T-helper 9 cell (primary cell): Measurements from ENCODE around the gene MAFG.

Experiments used
- DNase-seq: peaks from one replicate; pipeline ENCODE4 v3.0.0-alpha.2; 2020

The MAFG gene

DNA sequence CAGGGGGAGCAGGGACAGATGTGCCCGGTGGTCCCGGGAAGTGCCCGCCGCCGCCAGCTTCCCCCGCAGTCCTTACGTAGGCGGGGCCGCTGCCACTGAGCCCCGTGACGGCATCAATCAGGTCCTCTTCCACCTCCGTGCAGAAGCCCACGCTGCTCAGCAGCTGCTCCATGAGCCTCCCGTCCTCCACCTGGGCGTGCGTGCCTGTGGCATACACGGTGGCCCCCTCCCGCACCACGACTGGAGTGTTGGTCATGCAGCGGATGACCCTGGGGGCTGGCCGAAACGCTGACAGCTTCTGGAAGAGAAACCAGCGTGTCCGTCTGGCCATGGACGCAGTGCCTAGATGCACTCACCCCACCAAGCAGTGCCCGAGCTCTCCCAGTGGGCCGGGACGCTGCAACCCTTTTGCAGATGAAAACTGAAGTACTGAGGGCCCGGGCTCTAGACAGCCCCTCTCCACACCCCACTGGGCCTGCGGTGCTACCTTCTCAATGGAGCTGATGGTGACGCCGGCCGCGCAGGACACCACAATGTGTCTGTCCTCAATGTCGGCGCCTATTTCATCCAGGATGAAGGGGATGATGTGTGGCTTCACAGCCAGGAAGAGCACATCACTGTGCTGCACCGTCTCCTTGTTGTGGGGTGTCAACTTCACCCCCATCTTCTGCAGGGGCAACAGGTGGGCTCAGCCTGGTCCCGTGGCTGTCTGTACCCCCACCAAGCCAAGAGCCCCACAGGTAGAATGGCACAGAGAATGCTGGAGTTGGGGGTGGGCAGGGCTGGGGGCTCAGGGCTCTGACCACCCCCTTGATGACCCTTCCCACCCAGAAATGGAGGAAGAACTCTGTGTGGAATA lies 7.5 kb upstream of the MAFG start:
- DNase-seq, result no peak

DNA sequence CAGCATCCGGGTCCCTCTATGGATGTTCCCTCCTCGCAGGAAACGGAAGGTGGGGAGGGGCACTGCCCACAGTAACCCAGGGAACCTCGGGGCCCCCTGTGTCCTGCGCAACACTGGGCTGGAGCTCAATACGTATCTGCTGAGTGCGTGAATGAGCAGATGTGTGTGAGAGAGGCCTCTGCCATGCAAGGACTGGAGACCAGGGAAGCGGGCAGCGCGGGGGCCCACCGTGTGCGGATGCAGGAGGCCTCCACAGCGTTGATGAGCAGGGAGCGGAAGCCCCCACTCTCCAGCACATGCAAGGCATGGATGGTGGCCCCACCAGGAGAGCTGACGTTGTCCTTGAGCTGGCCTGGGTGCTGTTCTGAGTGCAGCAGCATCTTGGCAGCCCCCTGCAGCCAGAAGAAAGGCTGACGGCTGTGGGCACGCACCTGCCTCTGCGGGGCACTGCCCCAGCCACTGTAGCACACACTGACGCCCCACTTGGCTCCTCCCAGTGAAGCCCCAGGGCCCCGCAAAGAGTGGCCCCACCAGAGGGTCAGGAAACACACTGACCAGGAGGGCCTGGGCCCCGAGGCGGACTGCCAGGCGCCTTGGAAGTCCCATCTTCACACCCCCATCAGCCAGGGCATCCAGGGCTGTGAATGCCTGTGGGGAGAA lies 6.7 kb upstream of the MAFG start:
- no peak for DNase-seq

DNA sequence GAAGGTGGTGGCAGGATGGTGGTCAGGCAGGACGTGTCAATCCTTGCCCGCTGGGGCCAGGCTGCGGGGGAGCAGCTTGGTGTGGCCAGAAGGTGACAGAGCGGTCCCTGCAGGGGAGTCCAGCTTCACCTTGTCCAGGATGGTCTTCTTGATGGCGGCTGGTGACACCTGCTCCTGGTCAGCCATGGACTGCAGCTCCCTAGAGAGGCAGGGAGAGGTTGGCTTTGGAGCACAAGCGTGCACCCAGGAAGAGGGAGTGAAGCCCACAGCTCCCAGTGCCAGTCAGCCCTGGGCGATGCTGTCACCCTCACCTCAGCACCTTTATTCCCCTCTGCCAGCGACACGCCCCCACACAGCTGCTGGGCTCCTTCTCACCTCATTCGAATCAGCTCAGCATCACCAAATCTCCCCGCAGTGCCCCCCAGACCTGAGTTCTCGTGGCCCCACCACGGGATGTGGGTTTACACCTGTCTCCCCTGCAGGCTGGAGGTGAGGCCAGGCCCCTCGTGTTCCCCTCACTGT lies 5.7 kb upstream of the MAFG start:
- DNase-seq, result no peak

DNA sequence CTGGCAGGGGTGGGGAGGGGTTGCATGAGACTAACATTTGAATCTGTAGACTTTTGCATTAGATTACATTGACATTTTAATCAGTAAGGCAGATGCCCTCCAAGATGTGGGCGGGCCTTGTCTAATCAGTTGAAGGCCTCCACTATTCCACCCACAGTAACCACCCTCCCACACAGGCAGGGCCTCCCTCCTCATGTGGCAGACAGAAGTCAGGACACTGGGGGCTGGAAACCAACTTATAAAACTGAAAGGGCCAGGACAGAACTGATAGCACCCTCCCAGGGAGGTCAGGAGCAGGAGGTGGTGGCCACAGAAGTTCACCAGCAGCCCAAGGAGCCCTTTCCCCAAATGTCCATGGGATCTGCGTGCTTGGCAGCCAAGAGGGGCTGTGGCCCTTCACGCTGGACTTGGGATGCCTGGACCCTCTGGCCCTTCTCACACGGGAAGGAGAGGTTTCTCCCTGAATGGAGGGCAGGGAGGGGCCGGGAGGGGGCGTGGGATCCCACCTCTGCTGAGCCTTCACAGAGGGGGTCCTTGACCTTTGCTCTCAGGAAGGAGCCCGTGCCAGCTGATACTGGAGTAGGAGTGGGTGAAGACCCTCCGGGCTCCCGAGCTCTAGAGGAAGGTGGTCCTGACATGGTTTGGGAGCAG lies 4.9 kb upstream of the MAFG start:
- DNase-seq, result no peak

DNA sequence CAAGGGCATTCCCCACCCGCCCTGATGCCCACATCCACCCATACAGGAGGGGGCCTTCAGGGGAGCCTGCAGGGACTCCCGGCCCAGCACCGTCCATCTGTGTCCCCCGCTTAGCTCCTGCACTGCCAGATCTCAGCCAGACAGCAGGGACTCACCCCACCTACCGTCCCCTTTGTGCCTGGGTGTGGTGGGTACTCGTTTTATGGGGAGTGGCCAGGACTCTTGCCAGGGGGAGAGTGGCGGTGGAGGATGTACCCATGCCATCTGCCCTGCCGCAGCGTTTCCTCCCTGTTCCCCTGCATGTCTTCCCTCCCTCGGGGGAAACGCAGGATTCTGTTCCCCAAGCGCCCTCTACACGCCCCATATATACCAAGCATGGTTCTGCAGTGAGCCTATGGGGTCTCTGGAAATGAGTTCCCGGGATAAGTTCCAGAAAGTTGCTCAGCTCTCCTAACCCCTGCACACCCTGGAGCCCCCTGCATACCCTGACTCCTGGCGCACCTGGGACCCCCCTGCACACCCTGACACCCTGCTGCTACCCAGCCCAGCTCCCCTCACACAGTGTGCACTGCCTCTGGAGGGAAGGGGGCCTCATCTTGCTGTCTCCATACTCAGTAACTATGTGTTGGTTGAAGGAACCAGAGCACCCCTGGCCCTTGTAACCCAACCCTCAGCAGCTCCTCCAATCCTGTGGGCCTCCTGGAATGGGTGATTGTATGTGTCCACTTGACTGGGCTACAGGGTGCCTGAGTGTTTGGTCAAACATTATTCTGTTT lies 4.2 kb upstream of the MAFG start:
- no peak for DNase-seq

DNA sequence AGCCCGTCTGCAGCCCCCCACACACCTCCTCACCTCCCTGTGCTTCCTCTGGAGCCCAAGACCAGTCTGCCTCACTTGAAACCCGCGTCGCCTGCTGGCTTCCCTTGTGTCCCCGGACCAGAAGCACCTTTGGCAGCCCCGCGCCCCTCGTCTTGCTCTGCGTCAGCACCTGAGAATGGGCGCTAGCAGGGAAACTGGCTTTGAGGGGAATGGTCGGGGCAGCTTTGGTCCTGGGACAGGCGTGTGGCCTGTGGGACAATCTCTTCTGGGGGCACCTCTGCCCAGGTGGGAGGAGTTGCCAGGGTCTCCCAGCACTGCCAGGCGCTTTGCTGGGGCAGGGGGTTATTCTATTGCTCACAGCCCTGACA lies 3.6 kb upstream of the MAFG start:
- DNase-seq, result no peak

DNA sequence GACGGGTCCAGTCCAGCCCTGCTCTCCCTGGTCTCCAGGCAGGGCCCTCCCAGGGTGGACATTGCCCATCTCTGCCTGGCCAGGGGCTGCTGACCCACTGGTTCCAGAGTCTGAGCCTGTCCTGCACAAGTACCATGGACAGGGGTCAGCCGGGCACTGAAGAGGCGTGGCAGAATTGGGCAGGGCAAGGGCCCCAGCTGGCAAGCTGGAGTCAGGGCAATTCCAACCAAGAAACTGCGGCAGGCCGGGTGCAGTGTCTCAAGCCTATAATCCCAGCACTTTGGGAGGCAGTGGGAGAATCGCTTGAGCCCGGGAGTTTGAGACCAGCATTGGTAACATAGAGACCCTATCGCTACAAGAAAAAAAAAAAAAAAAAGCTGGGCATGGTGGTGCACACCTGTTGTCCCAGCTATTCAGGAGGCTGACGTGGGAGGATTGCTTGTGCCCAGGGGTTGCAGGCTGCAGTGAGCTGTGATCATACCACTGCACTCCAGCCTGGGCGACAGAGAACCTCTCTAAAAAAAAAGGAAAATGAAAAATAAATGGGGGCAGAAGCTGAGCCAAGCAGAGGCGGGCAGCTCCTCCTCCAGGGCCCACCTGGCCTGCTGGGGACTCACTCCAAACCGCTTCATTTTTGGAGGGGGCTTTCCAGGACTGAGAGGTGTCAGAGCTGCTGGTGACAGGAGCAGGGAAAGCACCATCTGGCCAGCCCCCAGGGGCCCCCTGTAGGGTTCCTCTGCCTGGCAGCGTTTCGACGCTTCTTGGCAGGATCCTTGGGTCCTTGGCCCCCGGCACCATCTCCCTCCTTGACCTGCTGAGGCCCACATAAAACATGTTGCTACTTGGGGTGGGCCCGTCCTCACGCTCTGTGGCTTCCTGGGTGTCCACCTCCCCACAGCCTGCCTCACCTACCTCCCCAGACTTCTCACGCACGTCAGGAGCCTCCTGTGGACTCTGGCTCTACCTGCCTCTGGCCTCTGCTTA lies 2.9 kb upstream of the MAFG start:
- no peak for DNase-seq

DNA sequence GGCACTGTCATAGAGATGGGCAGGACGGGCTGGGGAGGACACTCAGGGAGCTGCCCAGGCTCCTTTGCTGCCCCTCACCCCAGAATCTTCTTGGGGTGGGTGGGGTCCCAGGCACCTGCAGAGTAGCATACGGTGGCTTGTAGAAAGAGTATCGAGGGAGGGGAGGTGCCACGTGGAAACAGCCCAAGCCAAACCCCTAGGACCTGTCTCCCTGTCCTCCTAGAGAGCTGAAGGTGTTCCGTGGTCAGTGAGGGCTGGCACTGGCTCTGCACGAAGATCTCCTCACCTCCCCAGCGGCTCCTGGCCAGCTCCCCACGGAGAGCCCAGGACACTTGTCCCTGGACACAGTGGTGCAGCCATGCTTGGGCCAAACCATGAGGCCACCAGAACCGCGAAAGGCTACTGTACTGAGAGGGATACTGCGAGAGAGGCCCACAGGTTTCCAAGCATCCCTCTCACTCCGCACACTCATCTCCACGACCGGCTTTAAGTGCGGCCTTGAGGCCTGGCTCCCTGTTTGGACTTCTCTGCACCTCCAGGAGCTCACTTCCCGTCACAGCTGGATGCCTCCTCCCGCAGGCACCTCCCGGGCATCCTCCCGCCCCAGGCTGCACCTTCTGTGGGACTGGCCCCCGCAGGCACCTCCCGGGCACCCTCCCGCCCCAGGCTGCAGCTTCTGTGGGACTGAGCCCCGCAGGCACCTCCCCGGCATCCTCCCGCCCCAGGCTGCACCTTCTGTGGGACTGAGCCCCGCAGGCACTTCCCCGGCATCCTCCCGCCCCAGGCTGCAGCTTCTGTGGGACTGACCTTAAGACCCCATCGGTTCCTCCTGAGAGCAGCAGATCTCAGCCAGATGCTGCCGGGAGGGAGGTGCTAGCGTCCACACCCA lies 2.0 kb upstream of the MAFG start:
- DNase-seq, result no peak

DNA sequence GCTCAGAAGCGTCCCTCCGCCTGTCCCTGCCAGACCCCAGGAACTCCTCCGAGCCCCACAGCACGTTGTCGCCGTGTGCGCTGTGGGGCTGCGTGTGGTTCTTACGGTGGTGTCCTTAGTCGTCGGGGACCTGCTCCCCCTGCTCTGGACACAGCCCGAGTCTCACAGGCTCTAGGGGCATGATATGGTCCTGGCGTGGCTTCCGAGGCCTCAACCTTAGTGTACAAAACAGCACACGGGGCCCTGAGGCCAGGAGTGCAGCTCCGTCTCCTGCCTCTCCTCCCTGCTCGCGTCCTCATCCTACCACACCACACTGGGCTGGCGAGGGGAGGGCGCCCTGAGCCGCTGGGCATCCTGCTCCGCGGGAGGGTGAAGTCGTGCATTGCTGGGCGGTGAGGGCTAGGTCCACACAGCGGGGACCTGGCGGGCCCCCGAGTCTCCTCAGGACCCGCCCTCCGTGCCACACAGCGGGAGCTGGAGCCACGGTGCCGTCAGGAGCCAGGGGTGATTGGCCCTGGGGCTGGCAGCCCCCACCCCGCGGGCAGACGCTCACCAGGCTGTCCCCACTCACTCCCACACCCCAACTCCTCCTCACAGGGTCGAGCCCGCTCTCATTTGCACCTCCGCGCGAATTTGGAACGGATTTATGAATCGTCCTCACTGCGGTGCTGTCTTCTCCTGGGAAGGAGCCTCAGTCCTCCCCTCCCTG lies 1.2 kb upstream of the MAFG start:
- no peak for DNase-seq

DNA sequence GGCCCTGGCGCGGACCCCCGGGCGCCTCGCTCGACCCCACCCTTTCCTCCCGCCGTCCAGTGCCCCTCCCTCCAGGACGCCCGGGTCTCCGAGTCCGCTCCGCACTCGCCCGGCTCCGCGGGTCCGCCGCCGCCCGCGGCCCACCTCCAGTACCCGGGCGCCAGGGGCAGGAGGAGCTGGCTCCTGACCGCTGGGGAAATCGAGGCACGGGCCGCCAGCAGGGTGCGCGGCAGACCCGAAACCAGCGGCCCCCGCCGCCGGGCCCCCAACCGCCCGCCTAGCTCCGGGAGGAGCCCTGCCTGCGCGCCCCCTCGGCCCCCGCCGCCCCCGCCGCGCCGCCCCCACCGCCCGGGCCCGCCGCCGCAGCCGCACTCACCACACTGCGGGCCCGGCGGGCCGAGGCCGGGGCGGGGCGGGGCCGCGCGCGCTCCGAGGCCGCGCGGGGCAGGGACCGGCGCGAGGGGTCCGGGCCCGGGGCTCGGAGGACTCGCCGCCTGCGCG lies 333 bp downstream of the MAFG start:
- no peak for DNase-seq

DNA sequence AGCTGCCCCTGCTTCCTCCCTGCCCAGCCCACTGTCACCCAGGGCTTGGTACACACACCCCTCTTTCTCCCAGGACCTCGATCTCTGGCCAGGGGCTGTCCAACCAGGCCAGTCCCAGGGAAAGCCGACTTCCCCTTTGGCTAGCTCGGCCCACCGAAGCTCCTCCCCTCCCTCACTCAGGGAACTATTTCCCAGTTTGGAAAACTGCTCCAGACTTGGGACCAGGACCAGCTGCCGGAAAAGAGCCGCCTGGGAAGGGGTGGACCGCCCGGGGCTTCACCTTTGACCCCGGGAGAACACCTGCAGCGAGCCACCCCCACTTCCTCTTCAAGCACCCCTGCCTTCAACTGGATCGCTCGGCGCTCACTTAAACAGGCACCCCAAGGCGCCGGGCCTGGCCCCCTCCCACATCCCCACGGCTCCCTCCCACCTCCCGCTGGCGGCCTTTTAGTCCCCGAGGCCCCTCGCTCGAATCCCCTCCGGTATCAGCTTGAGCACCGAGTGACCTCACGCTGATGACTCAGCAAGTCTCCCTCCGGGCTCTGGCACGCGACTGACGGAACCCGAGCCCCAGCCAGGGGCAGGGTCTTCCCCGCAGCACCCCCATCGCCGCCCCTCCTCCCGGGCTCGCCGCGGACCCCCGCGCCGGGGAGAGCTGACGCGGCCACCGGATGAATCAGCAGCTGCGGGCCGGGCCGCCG lies 934 bp downstream of the MAFG start:
- peak; percentile 46 for DNase-seq

DNA sequence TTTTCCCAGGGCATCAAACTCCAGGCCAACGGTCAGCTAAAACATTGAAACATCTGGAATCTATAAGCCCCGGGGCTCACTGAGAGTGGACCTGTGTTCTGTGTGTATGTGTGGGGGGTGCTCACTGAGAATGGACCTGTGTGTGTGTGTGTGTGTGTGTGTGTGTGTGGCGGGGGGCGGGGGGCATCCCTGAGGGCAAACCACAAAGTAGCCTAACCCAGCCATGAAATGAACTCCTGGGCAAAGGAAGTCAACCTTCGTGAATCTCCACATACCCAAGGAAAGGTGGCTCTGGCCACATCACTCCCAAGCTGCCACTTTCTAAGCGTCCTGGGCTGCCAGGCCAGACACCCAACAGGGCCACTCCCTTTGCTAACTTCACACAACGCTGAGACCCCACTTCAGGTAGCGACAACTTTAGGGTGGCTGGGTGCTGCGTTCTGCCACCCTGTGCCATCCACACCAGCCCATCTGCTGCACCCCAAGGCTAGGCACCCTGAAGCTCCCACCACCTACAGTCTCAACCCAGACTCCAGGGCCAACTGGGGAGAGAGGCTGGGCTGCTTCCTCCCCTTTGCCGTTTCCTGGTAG lies 1.6 kb downstream of the MAFG start:
- DNase-seq, result no peak

DNA sequence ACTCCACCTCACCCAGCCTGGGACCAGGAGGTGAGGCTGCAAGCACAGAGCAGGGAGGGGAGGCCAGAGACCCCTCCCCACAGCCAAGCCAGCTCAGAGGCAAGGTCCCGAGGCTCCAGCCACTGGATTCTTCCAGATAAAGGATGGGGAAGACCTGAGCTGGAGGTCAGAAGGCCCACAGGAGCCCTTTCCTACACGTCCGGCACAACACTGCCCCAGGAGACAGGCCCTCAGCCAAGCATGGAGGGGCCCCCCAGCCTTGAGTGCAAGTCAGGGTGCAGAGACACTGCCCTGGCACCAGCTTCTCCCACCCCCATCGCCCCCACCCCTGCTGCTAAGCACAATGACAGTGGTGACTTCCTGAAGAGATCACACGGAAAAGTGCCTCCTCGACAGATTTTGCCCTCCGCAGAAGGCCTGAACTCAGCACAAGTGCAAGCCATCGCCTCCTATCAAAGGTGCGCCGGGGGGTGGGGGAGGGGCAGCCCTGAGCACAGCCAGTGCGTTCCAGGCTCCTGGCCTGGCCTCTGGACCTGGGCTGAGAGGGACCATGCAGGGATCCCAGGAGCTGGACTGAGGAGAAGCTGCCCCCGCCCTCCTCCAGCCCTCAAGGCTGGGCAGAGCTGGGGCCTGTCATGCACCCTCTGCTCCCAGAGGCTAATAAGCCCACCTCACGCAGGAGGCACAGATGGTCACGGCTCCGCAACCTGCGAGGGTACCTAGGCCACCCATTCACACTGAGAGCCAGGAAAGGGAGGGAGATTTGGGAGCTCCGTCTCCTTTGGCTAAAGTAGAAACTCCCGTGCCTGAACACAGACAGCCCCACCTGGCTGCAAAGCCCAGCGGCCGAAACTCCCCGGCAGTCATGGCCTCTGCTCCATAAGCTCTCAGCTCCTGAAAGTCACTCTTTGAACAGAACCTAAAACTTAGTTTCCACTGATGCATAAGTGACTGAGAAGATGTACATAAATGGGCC lies 2.7 kb downstream of the MAFG start:
- no peak for DNase-seq

DNA sequence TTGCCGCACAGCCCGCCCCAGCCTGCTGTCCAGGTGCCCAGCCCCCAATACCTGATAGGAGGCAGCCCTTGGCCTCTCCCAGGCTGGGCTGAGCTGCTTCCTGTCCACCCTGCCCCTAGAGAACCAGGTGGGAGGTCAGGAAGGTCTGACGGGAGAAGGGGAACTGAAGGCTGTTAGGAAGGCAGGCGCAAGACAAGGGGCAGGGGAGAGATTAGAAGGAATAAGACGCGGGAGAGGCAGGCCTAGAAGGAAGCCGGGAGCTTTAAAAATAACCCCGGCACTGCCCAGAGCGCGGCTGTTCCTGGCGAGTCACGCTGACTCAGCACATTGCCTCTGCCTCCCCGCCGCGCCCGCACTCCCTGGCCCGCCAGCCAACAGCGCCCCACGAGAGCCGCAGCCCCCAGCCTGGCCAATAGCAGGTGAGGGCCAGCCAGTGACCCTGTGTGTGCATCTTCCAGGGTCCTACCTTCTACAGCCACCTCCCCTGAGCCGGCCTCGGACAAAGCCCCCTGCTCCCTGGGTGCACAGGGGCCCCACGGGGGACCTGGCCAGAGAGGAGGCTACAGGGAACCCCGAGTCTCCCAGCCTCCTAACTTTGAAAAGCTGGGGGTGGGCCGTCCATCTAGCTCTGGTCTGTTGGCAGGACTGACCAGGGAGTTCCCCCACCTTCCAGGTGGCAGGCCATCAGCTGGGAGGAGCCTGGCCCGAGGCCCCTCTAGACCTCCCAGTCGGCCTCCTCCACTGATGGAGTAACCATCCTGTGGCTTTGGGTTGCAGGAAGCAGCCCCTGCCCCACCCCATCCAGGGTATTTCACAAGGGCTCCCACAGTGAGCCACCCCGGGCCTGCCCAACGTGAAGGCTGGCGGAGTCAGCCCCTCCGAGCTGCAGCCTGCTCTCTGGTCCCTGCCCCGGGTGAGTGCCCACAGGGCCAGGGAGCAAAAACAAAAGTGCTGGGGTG lies 4.0 kb downstream of the MAFG start:
- no peak for DNase-seq

DNA sequence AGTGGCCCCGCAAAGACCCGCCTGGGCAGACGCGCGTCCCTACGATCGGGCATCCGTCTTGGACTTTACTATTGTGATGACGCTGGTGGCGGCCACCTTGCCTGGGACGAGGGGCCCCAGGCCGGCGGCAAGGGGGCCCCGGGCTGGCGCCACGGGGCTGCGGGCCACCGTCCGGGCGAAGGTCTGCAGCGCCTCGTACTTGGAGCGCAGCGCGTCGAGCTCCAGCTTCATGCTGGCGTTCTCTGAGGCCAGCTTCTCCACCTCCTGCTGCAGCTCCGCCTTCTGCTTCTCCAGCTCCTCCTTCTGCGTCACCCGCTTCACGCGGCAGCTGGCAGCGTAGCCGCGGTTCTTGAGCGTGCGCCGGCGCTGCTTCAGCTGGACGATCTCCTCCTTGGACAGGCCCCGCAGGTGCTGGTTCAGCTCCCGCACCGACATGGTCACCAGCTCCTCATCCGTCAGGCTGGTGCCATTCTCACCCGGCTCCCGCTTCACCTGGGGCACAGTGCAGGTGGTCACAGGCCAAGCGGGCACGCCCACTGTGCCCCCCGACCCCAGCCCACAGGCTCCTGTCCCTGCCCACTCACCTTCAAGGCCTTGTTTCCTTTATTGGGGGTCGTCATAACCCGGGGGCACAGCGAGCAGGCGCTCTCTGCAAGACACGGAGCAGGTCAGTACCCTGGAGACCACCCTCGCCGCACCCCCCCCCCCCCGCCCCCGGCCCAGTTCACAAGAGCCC lies 4.8 kb downstream of the MAFG start:
- DNase-seq, result no peak
